ENCODE results near the gene NANOS3. TPM values are rescaled to one million over a fixed set of nuclear protein-coding genes. Genes with fewer than 3 reads are reported as not detected.

The NANOS3 gene
- total RNA-seq, 2 donors from 2014 or later = 1.2 to 3.6 TPM

GRCh38 chr19:13840305-13841085, 36.4 kb upstream of the NANOS3 start:
- H3K27ac Mint-ChIP-seq = peak overlapping the region; percentile 96
- H3K4me1 Mint-ChIP-seq = peaks cover 8% of the 10 kb centered on the region
- no peaks in the 10 kb centered on the region for H3K9me3 Mint-ChIP-seq
- H3K4me3 Mint-ChIP-seq = peak overlapping the region; percentile 87
- no peaks in the 10 kb centered on the region for H3K27me3 Mint-ChIP-seq
- peaks cover 75% of the 10 kb centered on the region for H3K36me3 Mint-ChIP-seq (ENCODE audit: low read depth)
- peak; percentile 27 for ATAC-seq (replicated peaks)

GRCh38 chr19:13841086-13841961, 35.6 kb upstream of the NANOS3 start:
- Mint-ChIP-seq H3K4me1 (peaks cover 14% of the 10 kb centered on the region), H3K27ac (peak overlapping the region; percentile 96), H3K4me3 (peak overlapping the region; percentile 87), H3K27me3 (no peaks in the 10 kb centered on the region), H3K36me3 (ENCODE audit: low read depth) (peaks cover 75% of the 10 kb centered on the region), H3K9me3 (no peaks in the 10 kb centered on the region)
- ATAC-seq (replicated peaks) = no peak

- H3K36me3 Mint-ChIP-seq (ENCODE audit: low read depth) = peaks cover 75% of the 10 kb centered on the region
- ATAC-seq (replicated peaks) = no peak
- peak overlapping the region; percentile 87 for H3K4me3 Mint-ChIP-seq
- H3K4me1 Mint-ChIP-seq = peaks cover 20% of the 10 kb centered on the region
- H3K27ac Mint-ChIP-seq = peak overlapping the region; percentile 96
- H3K9me3 Mint-ChIP-seq = no peaks in the 10 kb centered on the region
- no peaks in the 10 kb centered on the region for H3K27me3 Mint-ChIP-seq
Measured at GRCh38 chr19:13841962-13842290, 35.0 kb upstream of the NANOS3 start.

- Mint-ChIP-seq H3K9me3 (no peaks in the 10 kb centered on the region), H3K36me3 (ENCODE audit: low read depth) (peaks cover 74% of the 10 kb centered on the region), H3K27ac (peak overlapping the region; percentile 100), H3K4me3 (peak overlapping the region; percentile 87), H3K4me1 (peaks cover 20% of the 10 kb centered on the region), H3K27me3 (no peaks in the 10 kb centered on the region)
- ATAC-seq (replicated peaks) = no peak
Measured at GRCh38 chr19:13842291-13843103, 34.4 kb upstream of the NANOS3 start.

GRCh38 chr19:13843104-13843921, 33.6 kb upstream of the NANOS3 start:
- Mint-ChIP-seq H3K27me3 (no peaks in the 10 kb centered on the region), H3K4me1 (peaks cover 20% of the 10 kb centered on the region), H3K4me3 (peak overlapping the region; percentile 87), H3K36me3 (ENCODE audit: low read depth) (peaks cover 66% of the 10 kb centered on the region), H3K9me3 (no peaks in the 10 kb centered on the region), H3K27ac (peak overlapping the region; percentile 100)
- ATAC-seq (replicated peaks) = no peak

- Mint-ChIP-seq H3K27ac (peak overlapping the region; percentile 100), H3K4me1 (peaks cover 26% of the 10 kb centered on the region), H3K36me3 (ENCODE audit: low read depth) (peaks cover 57% of the 10 kb centered on the region), H3K9me3 (no peaks in the 10 kb centered on the region), H3K4me3 (peak overlapping the region; percentile 87), H3K27me3 (no peaks in the 10 kb centered on the region)
- ATAC-seq (replicated peaks) = no peak
Measured at GRCh38 chr19:13844130-13844631, 32.8 kb upstream of the NANOS3 start.

GRCh38 chr19:13846557-13847406, 30.2 kb upstream of the NANOS3 start:
- Mint-ChIP-seq H3K9me3 (no peaks in the 10 kb centered on the region), H3K4me1 (peaks cover 26% of the 10 kb centered on the region), H3K4me3 (peak overlapping the region; percentile 87), H3K36me3 (ENCODE audit: low read depth) (peaks cover 31% of the 10 kb centered on the region), H3K27ac (peak overlapping the region; percentile 100), H3K27me3 (no peaks in the 10 kb centered on the region)
- ATAC-seq (replicated peaks) = peak; percentile 77

- H3K4me1 Mint-ChIP-seq = peaks cover 26% of the 10 kb centered on the region
- H3K27me3 Mint-ChIP-seq = no peaks in the 10 kb centered on the region
- peak overlapping the region; percentile 87 for H3K4me3 Mint-ChIP-seq
- H3K27ac Mint-ChIP-seq = peak overlapping the region; percentile 100
- H3K36me3 Mint-ChIP-seq (ENCODE audit: low read depth) = peaks cover 27% of the 10 kb centered on the region
- H3K9me3 Mint-ChIP-seq = no peaks in the 10 kb centered on the region
- ATAC-seq (replicated peaks) = peak; percentile 30
Measured at GRCh38 chr19:13847407-13848339, 29.3 kb upstream of the NANOS3 start.

- H3K9me3 Mint-ChIP-seq = no peaks in the 10 kb centered on the region
- peak overlapping the region; percentile 87 for H3K4me3 Mint-ChIP-seq
- H3K4me1 Mint-ChIP-seq = peaks cover 26% of the 10 kb centered on the region
- no peaks in the 10 kb centered on the region for H3K27me3 Mint-ChIP-seq
- no peak for ATAC-seq (replicated peaks)
- peaks cover 21% of the 10 kb centered on the region for H3K36me3 Mint-ChIP-seq (ENCODE audit: low read depth)
- H3K27ac Mint-ChIP-seq = peak overlapping the region; percentile 100
Measured at GRCh38 chr19:13848340-13848677, 28.6 kb upstream of the NANOS3 start.

- H3K27me3 Mint-ChIP-seq = no peaks in the 10 kb centered on the region
- peaks cover 26% of the 10 kb centered on the region for H3K4me1 Mint-ChIP-seq
- H3K4me3 Mint-ChIP-seq = peak overlapping the region; percentile 87
- H3K9me3 Mint-ChIP-seq = no peaks in the 10 kb centered on the region
- H3K27ac Mint-ChIP-seq = peak overlapping the region; percentile 100
- peaks cover 21% of the 10 kb centered on the region for H3K36me3 Mint-ChIP-seq (ENCODE audit: low read depth)
- no peak for ATAC-seq (replicated peaks)
Measured at GRCh38 chr19:13848798-13849676, 27.9 kb upstream of the NANOS3 start.

All from activated T-helper 17 cell treated with anti-CD3 and anti-CD28 coated beads, Interleukin-2, amount 50 U/mL, for 72 hours (primary cell).